Erythroblast (primary cell): ENCODE data around the gene ACTL6B.

ENCODE experiments used
- GATA1 ChIP-seq: IDR thresholded peaks from 2 replicates; pipeline ENCODE4 v1.6.1; 2011; ENCODE audit warnings: low read depth, mild to moderate bottlenecking, control low read depth, low read length, moderate library complexity
- POLR2A ChIP-seq: IDR thresholded peaks from 2 replicates; pipeline ENCODE4 v1.6.1; 2011; ENCODE audit warnings: mild to moderate bottlenecking, low read length

DNA sequence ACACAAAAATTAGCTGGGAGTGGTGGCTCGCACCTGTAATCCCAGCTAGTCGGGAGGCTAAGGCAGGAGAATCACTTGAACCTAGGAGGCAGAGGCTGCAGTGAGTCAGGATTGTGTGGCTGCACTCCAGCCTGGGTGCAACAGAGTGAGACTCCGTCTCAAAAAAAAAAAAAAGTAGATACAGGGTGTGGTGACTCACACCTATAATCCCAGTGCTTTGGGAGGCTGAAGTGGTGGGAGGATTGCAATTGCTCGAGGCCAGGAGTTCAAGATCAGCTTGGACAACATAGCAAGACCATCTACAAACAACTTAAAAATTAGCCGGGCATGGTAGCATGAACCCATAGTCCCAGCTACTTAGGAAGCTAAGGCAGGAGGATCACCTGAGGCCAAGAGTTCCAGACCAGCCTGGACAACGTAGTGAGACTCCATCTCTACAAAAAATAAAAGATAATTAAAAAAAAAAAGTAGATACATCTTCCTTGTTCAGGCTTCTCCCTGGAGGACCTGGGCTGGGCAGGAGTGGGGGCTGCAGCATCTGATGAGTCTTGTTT, 41.9 kb downstream of the ACTL6B start:
- TF ChIP-seq POLR2A (no peak), GATA1 (no peak)
